GM23338 (cell line): ENCODE results near the gene IMMP2L. TPM values are rescaled to one million over a fixed set of nuclear protein-coding genes. Genes with fewer than 3 reads are reported as not detected.

Experiments used
- ATAC-seq: fragments of 200-7000 bp; cut with Tn5 transposase; 3 replicates; pipeline ENCODE4 v1.9.1; 2020
- DNase-seq: peaks from one replicate; pipeline ENCODE4 v3.0.0-alpha.2; 2015; ENCODE audit warnings: low spot score
- H2AFZ ChIP-seq: fragments of 200-600 bp; sonication (generic); 2 replicates; pipeline ENCODE4 v1.8.0; 2016; ENCODE audit warnings: antibody characterized with exemption, mild to moderate bottlenecking, moderate library complexity
- H3F3A ChIP-seq: fragments of 200-600 bp; sonication (generic); replicated peaks from 2 replicates; pipeline ENCODE4 v1.8.0; 2017; ENCODE audit warnings: antibody characterized with exemption, mixed run types, low read depth
- H3K27ac ChIP-seq: fragments of 200-600 bp; sonication (generic); 2 replicates; pipeline ENCODE4 v1.6.1; 2016; ENCODE audit warnings: low read depth
- H3K27me3 ChIP-seq: fragments of 200-600 bp; sonication (generic); 2 replicates; pipeline ENCODE4 v1.8.0; 2016; ENCODE audit warnings: mild to moderate bottlenecking, mixed run types, moderate library complexity; ENCODE audit not compliant: insufficient read depth
- H3K36me3 ChIP-seq: fragments of 200-600 bp; sonication (generic); 2 replicates; pipeline ENCODE4 v1.8.0; 2016; ENCODE audit warnings: mild to moderate bottlenecking; ENCODE audit not compliant: insufficient read depth
- H3K4me1 ChIP-seq: fragments of 200-600 bp; sonication (generic); 2 replicates; pipeline ENCODE4 v1.8.0; 2016; ENCODE audit warnings: mild to moderate bottlenecking, moderate library complexity; ENCODE audit not compliant: insufficient read depth
- H3K4me2 ChIP-seq: fragments of 200-600 bp; sonication (generic); 2 replicates; pipeline ENCODE4 v1.7.1; 2017; ENCODE audit warnings: mixed run types
- H3K4me3 ChIP-seq: fragments of 200-600 bp; sonication (generic); 2 replicates; pipeline ENCODE4 v1.6.1; 2016; ENCODE audit warnings: mixed run types
- H3K79me2 ChIP-seq: fragments of 200-600 bp; sonication (generic); replicated peaks from 2 replicates; pipeline ENCODE4 v1.8.0; 2017; ENCODE audit warnings: mild to moderate bottlenecking; ENCODE audit not compliant: insufficient read depth
- H3K9me2 ChIP-seq: fragments of 200-600 bp; sonication (generic); 2 replicates; pipeline ENCODE4 v1.8.0; 2017; ENCODE audit not compliant: insufficient read depth
- H4K20me1 ChIP-seq: fragments of 200-600 bp; sonication (generic); replicated peaks from 2 replicates; pipeline ENCODE4 v1.8.0; 2017; ENCODE audit warnings: mild to moderate bottlenecking; ENCODE audit not compliant: insufficient read depth
- H3K27ac Mint-ChIP-seq: 2 replicates; pipeline ENCODE4 v1.8.0; 2020; ENCODE audit warnings: inconsistent platforms, mild to moderate bottlenecking, moderate library complexity, mixed read lengths
- H3K27me3 Mint-ChIP-seq: 3 replicates; pipeline ENCODE4 v1.8.0; 2022; ENCODE audit warnings: low read depth, mild to moderate bottlenecking, moderate library complexity, mixed read lengths, inconsistent platforms; ENCODE audit not compliant: insufficient read depth, poor library complexity
- H3K36me3 Mint-ChIP-seq: 3 replicates; pipeline ENCODE4 v1.8.0; 2021; ENCODE audit warnings: low read depth, mild to moderate bottlenecking, inconsistent platforms, moderate library complexity, mixed read lengths
- H3K4me1 Mint-ChIP-seq: 3 replicates; pipeline ENCODE4 v1.8.0; 2020; ENCODE audit warnings: mild to moderate bottlenecking, inconsistent platforms, mixed read lengths
- H3K4me3 Mint-ChIP-seq: 3 replicates; pipeline ENCODE4 v1.8.0; 2021; ENCODE audit warnings: moderate library complexity, mild to moderate bottlenecking, inconsistent platforms, mixed read lengths
- H3K9me3 Mint-ChIP-seq: 3 replicates; pipeline ENCODE4 v1.8.0; 2020; ENCODE audit warnings: moderate library complexity, mild to moderate bottlenecking, inconsistent platforms, mixed read lengths
- CREB1 ChIP-seq: fragments of 250-450 bp; sonication (Bioruptor Pico); IDR thresholded peaks from 2 replicates; pipeline ENCODE4 v1.5.0; 2020; ENCODE audit warnings: low read depth, mild to moderate bottlenecking, moderate library complexity
- CTCF ChIP-seq, 2 experiments: fragments of 200-600 bp in 1 of 2; sonication (generic) in 1 of 2; conservative IDR thresholded peaks; 2 replicates each; pipeline versions ENCODE4 v1.5.1 to v1.6.1; 2016 to 2017; ENCODE audit warnings: antibody characterized with exemption in 2 of 2, low read depth in 2 of 2, mild to moderate bottlenecking in 2 of 2, moderate library complexity in 1 of 2
- ETS1 ChIP-seq: IDR thresholded peaks from 2 replicates; pipeline ENCODE4 v1.6.1; 2016; ENCODE audit warnings: antibody characterized with exemption
- EZH2 ChIP-seq: fragments of 200-600 bp; sonication (generic); IDR thresholded peaks from one replicate; pipeline ENCODE4 v1.8.0; 2017; ENCODE audit warnings: antibody characterized with exemption, mild to moderate bottlenecking, low read depth; ENCODE audit not compliant: unreplicated experiment
- EZH2phosphoT487 ChIP-seq: fragments of 200-600 bp; sonication (generic); IDR thresholded peaks from one replicate; pipeline ENCODE4 v1.8.1; 2018; ENCODE audit warnings: antibody characterized with exemption; ENCODE audit not compliant: unreplicated experiment
- JUNB ChIP-seq: IDR thresholded peaks from one replicate; pipeline ENCODE4 v1.6.1; 2016; ENCODE audit warnings: antibody characterized with exemption; ENCODE audit not compliant: unreplicated experiment
- NANOG ChIP-seq: IDR thresholded peaks from 2 replicates; pipeline ENCODE4 v1.6.1; 2016; ENCODE audit warnings: antibody characterized with exemption, borderline replicate concordance
- POLR2AphosphoS5 ChIP-seq: IDR thresholded peaks from 2 replicates; pipeline ENCODE4 v1.6.1; 2016; ENCODE audit warnings: antibody characterized with exemption, low read depth
- REST ChIP-seq: IDR thresholded peaks from one replicate; pipeline ENCODE4 v1.6.1; 2018; ENCODE audit warnings: antibody characterized with exemption; ENCODE audit not compliant: unreplicated experiment
- STAT1 ChIP-seq: IDR thresholded peaks from one replicate; pipeline ENCODE4 v1.6.1; 2016; ENCODE audit warnings: antibody characterized with exemption; ENCODE audit not compliant: unreplicated experiment
- ZNF114 ChIP-seq: fragments of 250-450 bp; sonication (Bioruptor Pico); IDR thresholded peaks from 2 replicates; pipeline ENCODE4 v1.5.0; 2020; ENCODE audit warnings: mild to moderate bottlenecking, moderate library complexity
- ZNF331 ChIP-seq: fragments of 250-450 bp; sonication (Bioruptor Pico); IDR thresholded peaks from 2 replicates; pipeline ENCODE4 v1.5.0; 2020; ENCODE audit warnings: low read depth, mild to moderate bottlenecking, moderate library complexity
- ZNF462 ChIP-seq: fragments of 250-450 bp; sonication (Bioruptor Pico); IDR thresholded peaks from 2 replicates; pipeline ENCODE4 v1.5.0; 2020; ENCODE audit warnings: mild to moderate bottlenecking, moderate library complexity
- polyA plus RNA-seq: library from polyadenylated mRNA; unstranded; fragments of >200 nt; fragmentation: Nextera tagmentation; extraction: Ambion mirVana; gene quantifications from 2 replicates; pipeline ENCODE4 v1.2.1, GENCODE V29; 2016
- total RNA-seq: library from RNA; depleted of rRNA; stranded (reverse); fragments of >200 nt; shearing (Covaris generic); gene quantifications from 2 replicates; pipeline ENCODE4 v1.2.3, GENCODE V29; 2014

IMMP2L gene
- total and polyA plus RNA-seq, 2 experiments from 2014 or later = 7.3 to 14.0 TPM

GRCh38 chr7:111495173-111495810 lies 67.0 kb downstream of the IMMP2L start:
- no peaks in the 10 kb centered on the region for H3K79me2 ChIP-seq
- H3F3A ChIP-seq = no peaks in the 10 kb centered on the region
- Mint-ChIP-seq H3K4me1 (no peaks in the 10 kb centered on the region), H3K4me3 (no peak overlapping the region), H3K36me3 (peaks cover 18% of the 10 kb centered on the region), H3K27ac (no peak overlapping the region), H3K9me3 (peaks cover 17% of the 10 kb centered on the region), H3K27me3 (no peaks in the 10 kb centered on the region)
- no peaks in the 10 kb centered on the region for H4K20me1 ChIP-seq
- DNase-seq (no peak), ATAC-seq (no peak)
- H3K27ac ChIP-seq = no peak overlapping the region
- no peaks in the 10 kb centered on the region for H3K36me3 ChIP-seq
- H3K4me3 ChIP-seq = no peak overlapping the region
- no peaks in the 10 kb centered on the region for H3K9me2 ChIP-seq
- H2AFZ ChIP-seq = no peak overlapping the region
- no peaks in the 10 kb centered on the region for H3K4me1 ChIP-seq
- TF ChIP-seq STAT1 (no peak), ZNF462 (CRISPR knock-in tag) (no peak), JUNB (no peak), ETS1 (no peak), NANOG (no peak), POLR2AphosphoS5 (no peak), EZH2phosphoT487 (no peak), ZNF114 (CRISPR knock-in tag) (no peak), REST (no peak), CREB1 (CRISPR knock-in tag) (no peak), EZH2 (no peak), ZNF331 (CRISPR knock-in tag) (no peak), CTCF (conservative IDR thresholded peaks at IDR 0.05; ENCODE audit: low read depth in 2 of 2) (no peak)
- H3K4me2 ChIP-seq = no peak overlapping the region
- H3K27me3 ChIP-seq = no peaks in the 10 kb centered on the region
